ENCODE measurements around the gene CACNA1F. TPM values are rescaled to one million over a fixed set of nuclear protein-coding genes. Genes with fewer than 3 reads are reported as not detected.

The CACNA1F gene
- total and polyA plus RNA-seq, 9 of the 15 experiments (the other 6 are each of a cell fraction or from before 2014, with no cell fraction given) = under 0.01 to 0.41 (median 0.03) TPM; not detected in 3

- Histone ChIP-seq H3K4me3 (no peak overlapping the region), H3K79me2 (ENCODE audit: control insufficient read depth, insufficient read depth, low read length) (no peaks in the 10 kb centered on the region), H3K9ac (ENCODE audit: insufficient read depth in 1 of 2, low read depth in 2 of 2, low read length in 2 of 2) (no peak overlapping the region), H4K20me1 (replicated peaks; ENCODE audit: control insufficient read depth, insufficient read depth, low read length) (no peaks in the 10 kb centered on the region), H3K27ac (ENCODE audit: extremely low read depth, low read depth, low read length) (no peak overlapping the region), H3K4me1 (replicated peaks in 1 of 2; ENCODE audit: control insufficient read depth in 2 of 2, insufficient read depth in 2 of 2, low read length in 2 of 2) (peaks cover 0 to 9% of the 10 kb centered on the region in 2 experiments; a peak in 2 of 5 replicates), H3K9me3 (replicated peaks; ENCODE audit: control insufficient read depth, insufficient read depth, low read depth, low read length) (no peaks in the 10 kb centered on the region), H2AFZ (ENCODE audit: low read depth, low read length) (no peak overlapping the region), H3K36me3 (ENCODE audit: control insufficient read depth, insufficient read depth, low read length) (no peaks in the 10 kb centered on the region), H3K27me3 (ENCODE audit: control insufficient read depth in 2 of 2, insufficient read depth in 2 of 2, low read length in 2 of 2) (no peaks in the 10 kb centered on the region), H3K4me2 (ENCODE audit: insufficient read depth, low read length) (no peak overlapping the region), H3K9me1 (ENCODE audit: control insufficient read depth, insufficient read depth, low read length) (no peaks in the 10 kb centered on the region)
- intact Hi-C loops (cut with micrococcal nuclease) = no loop called here
- WGBS (ENCODE audit: insufficient coverage, low coverage, missing lambda C conversion rate) = 41% methylated on average over 14 of the region's 17 CpGs
- CTCF ChIA-PET (ENCODE audit: low intra/inter-chr PET ratio) = no interaction called here
- in situ Hi-C loops (cut with MboI) = no loop called here
- no TSS peak for BruUV-seq (replicated peaks)
- TF ChIP-seq ADNP (tag; IDR thresholded peaks at IDR 0.05) (no peak), C11orf30 (IDR thresholded peaks at IDR 0.05; ENCODE audit: low read depth) (peak; percentile 66), ZNF12 (CRISPR knock-in tag; IDR thresholded peaks at IDR 0.05) (peak; percentile 64; the same call in 1 of the 2 replicates), ZNF75A (CRISPR knock-in tag; IDR thresholded peaks at IDR 0.05) (no peak), SMAD1 (IDR thresholded peaks at IDR 0.05; ENCODE audit: low read depth, low read length, partially characterized antibody) (no peak), ZNF316 (IDR thresholded peaks at IDR 0.05) (peak; percentile 63), MAFF (IDR thresholded peaks at IDR 0.05; ENCODE audit: low read length) (peak; percentile 16; the same call in 1 of the 2 replicates), HES1 (IDR thresholded peaks at IDR 0.05; ENCODE audit: low read depth) (no peak), TGIF2 (CRISPR knock-in tag; IDR thresholded peaks at IDR 0.05) (no peak), NFATC3 (IDR thresholded peaks at IDR 0.05) (no peak), E2F4 (CRISPR knock-in tag; IDR thresholded peaks at IDR 0.05; ENCODE audit: low read depth) (no peak)
- FAIRE-seq (no peak), ATAC-seq (peak; percentile 39), DNase-seq (ENCODE audit: extremely low read depth in 1 of 4, low spot score in 3 of 4) (peak in 1 of 4 experiments; percentile 11)
- POLR2A ChIA-PET = interaction anchor here (0.9 to 2.2 kb wide), 2 partner anchors 10 to 11 kb away, joined by 4 to 10 read pairs; no protein-coding TSS in a partner anchor
Measured at GRCh38 chrX:49260221-49260985, 27.3 kb upstream of the CACNA1F start.
